HepG2 (cell line): ENCODE results near the gene PLPPR2. TPM values are rescaled to one million over a fixed set of nuclear protein-coding genes. Genes with fewer than 3 reads are reported as not detected.

ENCODE experiments used
- CAMTA2 ChIP-seq: sonication (generic); formaldehyde crosslinking; IDR thresholded peaks from 2 replicates; pipeline ENCODE4 v1.4.0; 2020; ENCODE audit warnings: mild to moderate bottlenecking, missing genetic modification reagents, borderline replicate concordance
- ELF3 ChIP-seq: IDR thresholded peaks from 2 replicates; pipeline ENCODE4 v1.6.1; 2016; ENCODE audit warnings: missing genetic modification reagents, missing compliant biosample characterization
- ETV5 ChIP-seq: IDR thresholded peaks from 2 replicates; pipeline ENCODE4 v1.6.1; 2018; ENCODE audit warnings: missing biosample characterization, missing genetic modification reagents, inconsistent platforms, borderline replicate concordance
- GATA4 ChIP-seq: sonication (generic); IDR thresholded peaks from 2 replicates; pipeline ENCODE4 v1.6.1; 2016; ENCODE audit warnings: antibody characterized with exemption, low read depth, borderline replicate concordance
- KDM6A ChIP-seq: IDR thresholded peaks from 2 replicates; pipeline ENCODE4 v1.6.1; 2016; ENCODE audit warnings: low read depth
- MZF1 ChIP-seq: sonication (generic); formaldehyde crosslinking; IDR thresholded peaks from 2 replicates; pipeline ENCODE4 v1.8.1; 2023; ENCODE audit warnings: mild to moderate bottlenecking, missing genetic modification reagents, borderline replicate concordance
- NCOA5 ChIP-seq: sonication (generic); formaldehyde crosslinking; IDR thresholded peaks from 2 replicates; pipeline ENCODE4 v1.4.0; 2020; ENCODE audit warnings: missing genetic modification reagents
- YEATS2 ChIP-seq: sonication (generic); formaldehyde crosslinking; IDR thresholded peaks from 2 replicates; pipeline ENCODE4 v1.4.0; 2020; ENCODE audit warnings: missing genetic modification reagents, borderline replicate concordance
- ZNF263 ChIP-seq: sonication (generic); formaldehyde crosslinking; IDR thresholded peaks from 2 replicates; pipeline ENCODE4 v1.4.0; 2020; ENCODE audit warnings: missing genetic modification reagents
- ZNF382 ChIP-seq: sonication (generic); formaldehyde crosslinking; IDR thresholded peaks from 2 replicates; pipeline ENCODE4 v1.5.0; 2020; ENCODE audit warnings: missing genetic modification reagents, mild to moderate bottlenecking, borderline replicate concordance
- ZNF431 ChIP-seq: sonication (generic); formaldehyde crosslinking; IDR thresholded peaks from 2 replicates; pipeline ENCODE4 v1.9.0; 2022; ENCODE audit warnings: missing genetic modification reagents, low read depth, mild to moderate bottlenecking, borderline replicate concordance
- ZNF615 ChIP-seq: sonication (generic); formaldehyde crosslinking; IDR thresholded peaks from 2 replicates; pipeline ENCODE4 v1.5.0; 2020; ENCODE audit warnings: mild to moderate bottlenecking, missing genetic modification reagents, borderline replicate concordance
- ZNF724P ChIP-seq: sonication (generic); formaldehyde crosslinking; IDR thresholded peaks from 2 replicates; pipeline ENCODE4 v1.8.0; 2022; ENCODE audit warnings: missing genetic modification reagents, borderline replicate concordance
- ZNF792 ChIP-seq: IDR thresholded peaks from 2 replicates; pipeline ENCODE4 v1.6.1; 2016
- ZSCAN30 ChIP-seq: sonication (generic); formaldehyde crosslinking; IDR thresholded peaks from 2 replicates; pipeline ENCODE4 v1.5.0; 2020; ENCODE audit warnings: mild to moderate bottlenecking, missing genetic modification reagents
- polyA plus RNA-seq, 8 experiments: library from polyadenylated mRNA; depleted of rRNA in 3 of 8; stranded (reverse) in 7 of 8; unstranded in 1 of 8; fragments of >200 nt; fragmentation: Illumina TruSeq in 4 of 8; extraction: Trizol in 4 of 8; gene quantifications; 2 replicates each; pipeline versions ENCODE4 v1.2.1 to v1.2.3, GENCODE V29; 2011 to 2016; ENCODE audit warnings: low read depth in 4 of 8, missing spikeins in 1 of 8, mixed read lengths in 1 of 8; ENCODE audit not compliant: insufficient read depth in 1 of 8
- total RNA-seq, 5 experiments: library from RNA; depleted of rRNA; stranded (reverse); fragments of >200 nt; fragmentation: Illumina TruSeq; extraction: Trizol; gene quantifications; 2 replicates each; pipeline ENCODE4 v1.2.3, GENCODE V29; 2016; ENCODE audit warnings: low read depth in 1 of 5
- TF ChIP-seq, protein P1 (sequence below): sonication (generic); formaldehyde crosslinking; IDR thresholded peaks from 2 replicates; pipeline ENCODE4 v1.9.0; 2021; ENCODE audit warnings: missing genetic modification reagents, borderline replicate concordance
- TF ChIP-seq, protein P2 (sequence below): sonication (generic); formaldehyde crosslinking; IDR thresholded peaks from 2 replicates; pipeline ENCODE4 v1.4.0; 2020; ENCODE audit warnings: missing genetic modification reagents
- TF ChIP-seq, protein P3 (sequence below): fragments of 450-650 bp; IDR thresholded peaks from 2 replicates; pipeline ENCODE4 v1.6.1; 2016
- TF ChIP-seq, protein P4 (sequence below): sonication (generic); formaldehyde crosslinking; IDR thresholded peaks from 2 replicates; pipeline ENCODE4 v1.5.1; 2020; ENCODE audit warnings: missing genetic modification reagents, mild to moderate bottlenecking, borderline replicate concordance

PLPPR2 gene
- total and polyA plus RNA-seq, 2 of the 13 experiments (the other 11 are each of a cell fraction or from before 2014, with no cell fraction given), result 1.5 to 2.1 TPM

DNA sequence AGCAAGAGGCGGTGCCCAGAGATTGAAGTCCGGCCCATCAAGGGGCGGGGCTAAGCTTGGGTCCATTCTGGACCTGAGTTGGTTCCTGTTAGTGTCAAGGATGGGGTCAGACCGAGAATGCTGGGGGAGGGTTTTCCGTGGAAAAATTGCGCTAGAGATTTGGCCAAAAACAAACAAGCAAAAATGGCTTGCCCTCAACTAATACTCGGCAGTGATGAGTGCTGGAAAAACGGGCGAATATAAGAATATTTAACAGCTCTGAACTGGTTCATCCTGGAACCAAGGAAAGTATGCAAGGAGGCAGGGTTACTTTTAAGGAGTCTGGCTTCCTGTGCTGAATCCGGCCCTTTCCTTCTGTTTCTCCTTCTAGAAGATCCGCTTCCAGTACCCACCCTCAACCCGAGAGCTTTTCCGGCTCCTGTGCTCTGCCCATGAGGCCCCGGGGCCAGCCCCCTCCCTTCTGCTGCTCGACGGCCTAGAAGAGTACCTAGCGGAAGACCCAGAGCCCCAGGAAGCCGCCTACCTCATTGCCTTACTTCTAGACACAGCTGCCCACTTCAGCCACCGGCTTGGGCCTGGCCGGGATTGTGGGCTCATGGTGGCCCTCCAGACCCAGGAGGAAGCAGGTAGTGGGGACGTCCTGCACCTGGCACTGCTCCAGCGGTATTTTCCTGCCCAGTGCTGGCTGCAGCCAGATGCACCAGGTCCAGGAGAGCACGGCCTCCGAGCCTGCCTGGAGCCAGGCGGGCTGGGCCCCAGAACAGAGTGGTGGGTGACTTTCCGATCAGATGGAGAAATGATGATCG, 20.1 kb downstream of the PLPPR2 start (continued):
- TF ChIP-seq MZF1 (CRISPR knock-in tag) (no peak), YEATS2 (peak; percentile 19; the same call in 1 of the 2 replicates), ZSCAN30 (CRISPR knock-in tag) (no peak), ZNF724P (no peak), ZNF792 (CRISPR knock-in tag) (no peak), ZNF615 (CRISPR knock-in tag) (no peak), CAMTA2 (CRISPR knock-in tag) (no peak), GATA4 (no peak), ZNF382 (CRISPR knock-in tag) (no peak), NCOA5 (CRISPR knock-in tag) (no peak), ZNF263 (CRISPR knock-in tag) (no peak), ELF3 (CRISPR knock-in tag) (no peak), ETV5 (CRISPR knock-in tag) (no peak), KDM6A (CRISPR knock-in tag) (no peak), ZNF431 (CRISPR knock-in tag) (no peak)
- TF ChIP-seq, protein P1, sequence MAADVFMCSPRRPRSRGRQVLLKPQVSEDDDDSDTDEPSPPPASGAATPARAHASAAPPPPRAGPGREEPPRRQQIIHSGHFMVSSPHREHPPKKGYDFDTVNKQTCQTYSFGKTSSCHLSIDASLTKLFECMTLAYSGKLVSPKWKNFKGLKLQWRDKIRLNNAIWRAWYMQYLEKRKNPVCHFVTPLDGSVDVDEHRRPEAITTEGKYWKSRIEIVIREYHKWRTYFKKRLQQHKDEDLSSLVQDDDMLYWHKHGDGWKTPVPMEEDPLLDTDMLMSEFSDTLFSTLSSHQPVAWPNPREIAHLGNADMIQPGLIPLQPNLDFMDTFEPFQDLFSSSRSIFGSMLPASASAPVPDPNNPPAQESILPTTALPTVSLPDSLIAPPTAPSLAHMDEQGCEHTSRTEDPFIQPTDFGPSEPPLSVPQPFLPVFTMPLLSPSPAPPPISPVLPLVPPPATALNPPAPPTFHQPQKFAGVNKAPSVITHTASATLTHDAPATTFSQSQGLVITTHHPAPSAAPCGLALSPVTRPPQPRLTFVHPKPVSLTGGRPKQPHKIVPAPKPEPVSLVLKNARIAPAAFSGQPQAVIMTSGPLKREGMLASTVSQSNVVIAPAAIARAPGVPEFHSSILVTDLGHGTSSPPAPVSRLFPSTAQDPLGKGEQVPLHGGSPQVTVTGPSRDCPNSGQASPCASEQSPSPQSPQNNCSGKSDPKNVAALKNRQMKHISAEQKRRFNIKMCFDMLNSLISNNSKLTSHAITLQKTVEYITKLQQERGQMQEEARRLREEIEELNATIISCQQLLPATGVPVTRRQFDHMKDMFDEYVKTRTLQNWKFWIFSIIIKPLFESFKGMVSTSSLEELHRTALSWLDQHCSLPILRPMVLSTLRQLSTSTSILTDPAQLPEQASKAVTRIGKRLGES (CRISPR knock-in tag), result no peak
- TF ChIP-seq, protein P2, sequence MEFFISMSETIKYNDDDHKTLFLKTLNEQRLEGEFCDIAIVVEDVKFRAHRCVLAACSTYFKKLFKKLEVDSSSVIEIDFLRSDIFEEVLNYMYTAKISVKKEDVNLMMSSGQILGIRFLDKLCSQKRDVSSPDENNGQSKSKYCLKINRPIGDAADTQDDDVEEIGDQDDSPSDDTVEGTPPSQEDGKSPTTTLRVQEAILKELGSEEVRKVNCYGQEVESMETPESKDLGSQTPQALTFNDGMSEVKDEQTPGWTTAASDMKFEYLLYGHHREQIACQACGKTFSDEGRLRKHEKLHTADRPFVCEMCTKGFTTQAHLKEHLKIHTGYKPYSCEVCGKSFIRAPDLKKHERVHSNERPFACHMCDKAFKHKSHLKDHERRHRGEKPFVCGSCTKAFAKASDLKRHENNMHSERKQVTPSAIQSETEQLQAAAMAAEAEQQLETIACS (CRISPR knock-in tag), result no peak
- TF ChIP-seq, protein P3, sequence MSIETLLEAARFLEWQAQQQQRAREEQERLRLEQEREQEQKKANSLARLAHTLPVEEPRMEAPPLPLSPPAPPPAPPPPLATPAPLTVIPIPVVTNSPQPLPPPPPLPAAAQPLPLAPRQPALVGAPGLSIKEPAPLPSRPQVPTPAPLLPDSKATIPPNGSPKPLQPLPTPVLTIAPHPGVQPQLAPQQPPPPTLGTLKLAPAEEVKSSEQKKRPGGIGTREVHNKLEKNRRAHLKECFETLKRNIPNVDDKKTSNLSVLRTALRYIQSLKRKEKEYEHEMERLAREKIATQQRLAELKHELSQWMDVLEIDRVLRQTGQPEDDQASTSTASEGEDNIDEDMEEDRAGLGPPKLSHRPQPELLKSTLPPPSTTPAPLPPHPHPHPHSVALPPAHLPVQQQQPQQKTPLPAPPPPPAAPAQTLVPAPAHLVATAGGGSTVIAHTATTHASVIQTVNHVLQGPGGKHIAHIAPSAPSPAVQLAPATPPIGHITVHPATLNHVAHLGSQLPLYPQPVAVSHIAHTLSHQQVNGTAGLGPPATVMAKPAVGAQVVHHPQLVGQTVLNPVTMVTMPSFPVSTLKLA, result no peak; the same call in 1 of the 2 replicates
- TF ChIP-seq, protein P4, sequence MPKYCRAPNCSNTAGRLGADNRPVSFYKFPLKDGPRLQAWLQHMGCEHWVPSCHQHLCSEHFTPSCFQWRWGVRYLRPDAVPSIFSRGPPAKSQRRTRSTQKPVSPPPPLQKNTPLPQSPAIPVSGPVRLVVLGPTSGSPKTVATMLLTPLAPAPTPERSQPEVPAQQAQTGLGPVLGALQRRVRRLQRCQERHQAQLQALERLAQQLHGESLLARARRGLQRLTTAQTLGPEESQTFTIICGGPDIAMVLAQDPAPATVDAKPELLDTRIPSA (CRISPR knock-in tag), result no peak
